ENCODE data around the gene DLGAP1. TPM values are rescaled to one million over a fixed set of nuclear protein-coding genes. Genes with fewer than 3 reads are reported as not detected.

DLGAP1 gene
- total RNA-seq, 1 experiment from 2014 or later: 23.2 TPM

DNA sequence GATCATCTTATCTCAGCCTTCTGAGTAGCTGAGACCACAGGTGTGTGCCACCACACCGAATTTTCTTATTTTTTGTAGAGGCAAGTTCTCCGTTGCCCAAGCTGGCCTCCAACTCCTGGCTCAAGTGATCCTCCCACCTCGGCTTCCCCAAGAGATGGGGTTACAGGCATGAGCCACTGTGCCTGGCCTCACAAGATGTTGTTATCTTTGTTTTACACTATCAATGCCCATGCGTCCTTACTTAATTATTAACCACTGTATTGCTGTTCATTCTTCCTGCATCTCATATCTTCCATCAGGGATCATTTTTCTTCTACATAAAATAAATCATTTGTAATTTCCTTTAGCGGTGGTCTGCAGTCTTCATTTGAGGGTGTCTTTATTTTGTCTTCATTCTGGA is 823.2 kb downstream of the DLGAP1 start:
- no peak overlapping the region for H4K91ac ChIP-seq (ENCODE audit: insufficient read length, low read depth, low read length)
- H3K79me1 ChIP-seq (ENCODE audit: insufficient read depth, low read depth, low read length, poor library complexity, severe bottlenecking): no peaks in the 10 kb centered on the region
- H3K4me1 Mint-ChIP-seq: no peaks in the 10 kb centered on the region

More for the DNA sequence above, 823.2 kb downstream of the DLGAP1 start:
- Histone ChIP-seq H2BK5ac (ENCODE audit: insufficient read length, low read length) (no peak overlapping the region), H3K4me2 (ENCODE audit: insufficient read depth, insufficient read length, low read length) (no peak overlapping the region), H3K23me2 (ENCODE audit: insufficient read length, low read depth, low read length, poor library complexity, severe bottlenecking) (no peaks in the 10 kb centered on the region), H3K9ac (ENCODE audit: extremely low read depth, insufficient read length, low read length) (no peak overlapping the region), H2BK20ac (ENCODE audit: low read depth, low read length, poor library complexity, severe bottlenecking) (no peak overlapping the region), H4K5ac (ENCODE audit: insufficient read length, low read depth, low read length) (no peak overlapping the region), H3K14ac (ENCODE audit: insufficient read depth, low read length) (no peak overlapping the region), H3T11ph (ENCODE audit: low read length) (no peak overlapping the region), H3K4me1 (ENCODE audit: insufficient read depth, low read length) (no peaks in the 10 kb centered on the region), H3K27ac (ENCODE audit: insufficient read length, low read depth, low read length) (no peak overlapping the region), H4K8ac (replicated peaks; ENCODE audit: insufficient read length, low read depth, low read length) (no peak overlapping the region), H3K27me3 (ENCODE audit: insufficient read depth, low read length) (no peaks in the 10 kb centered on the region), H2BK15ac (ENCODE audit: low read depth, low read length) (no peak overlapping the region), H3K4ac (ENCODE audit: low read depth, low read length) (no peak overlapping the region), H4K20me1 (ENCODE audit: control insufficient read depth, insufficient read depth, insufficient read length) (no peaks in the 10 kb centered on the region), H3K56ac (ENCODE audit: insufficient read length, low read depth, low read length) (no peak overlapping the region), H3K79me2 (ENCODE audit: insufficient read depth, low read length) (no peaks in the 10 kb centered on the region), H2AK5ac (ENCODE audit: insufficient read length, low read length) (no peak overlapping the region), H2BK120ac (ENCODE audit: low read depth, low read length, poor library complexity, severe bottlenecking) (no peak overlapping the region), H3K18ac (ENCODE audit: insufficient read length, low read depth, low read length) (no peak overlapping the region), H2AFZ (ENCODE audit: low read length) (no peak overlapping the region), H3K9me3 (ENCODE audit: control insufficient read depth, low read depth, low read length) (no peaks in the 10 kb centered on the region), H2BK12ac (ENCODE audit: insufficient read length, low read depth, low read length) (no peak overlapping the region), H3K23ac (ENCODE audit: insufficient read length, low read depth, low read length) (no peak overlapping the region)
- Mint-ChIP-seq H3K27ac (no peak overlapping the region; a peak in 1 of 7 replicates), H3K27me3 (ENCODE audit: low read depth) (no peaks in the 10 kb centered on the region), H3K36me3 (ENCODE audit: insufficient read depth in 1 of 3, low read depth in 3 of 3) (peaks cover 0 to 2% (median 0%) of the 10 kb centered on the region in 3 experiments; a peak in 1 of 7 replicates), H3K9me3 (no peaks in the 10 kb centered on the region), H3K4me3 (no peak overlapping the region)
- TF ChIP-seq, protein P1, sequence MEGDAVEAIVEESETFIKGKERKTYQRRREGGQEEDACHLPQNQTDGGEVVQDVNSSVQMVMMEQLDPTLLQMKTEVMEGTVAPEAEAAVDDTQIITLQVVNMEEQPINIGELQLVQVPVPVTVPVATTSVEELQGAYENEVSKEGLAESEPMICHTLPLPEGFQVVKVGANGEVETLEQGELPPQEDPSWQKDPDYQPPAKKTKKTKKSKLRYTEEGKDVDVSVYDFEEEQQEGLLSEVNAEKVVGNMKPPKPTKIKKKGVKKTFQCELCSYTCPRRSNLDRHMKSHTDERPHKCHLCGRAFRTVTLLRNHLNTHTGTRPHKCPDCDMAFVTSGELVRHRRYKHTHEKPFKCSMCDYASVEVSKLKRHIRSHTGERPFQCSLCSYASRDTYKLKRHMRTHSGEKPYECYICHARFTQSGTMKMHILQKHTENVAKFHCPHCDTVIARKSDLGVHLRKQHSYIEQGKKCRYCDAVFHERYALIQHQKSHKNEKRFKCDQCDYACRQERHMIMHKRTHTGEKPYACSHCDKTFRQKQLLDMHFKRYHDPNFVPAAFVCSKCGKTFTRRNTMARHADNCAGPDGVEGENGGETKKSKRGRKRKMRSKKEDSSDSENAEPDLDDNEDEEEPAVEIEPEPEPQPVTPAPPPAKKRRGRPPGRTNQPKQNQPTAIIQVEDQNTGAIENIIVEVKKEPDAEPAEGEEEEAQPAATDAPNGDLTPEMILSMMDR (conservative IDR thresholded peaks at IDR 0.05): no peak
- WGBS (ENCODE audit: extremely low coverage, insufficient read length, low lambda C conversion rate): no CpG with 5 or more reads among the region's 5 CpGs
- DNase-seq: no peak
